ENCODE results near the gene SPATA33. TPM values are rescaled to one million over a fixed set of nuclear protein-coding genes. Genes with fewer than 3 reads are reported as not detected.

SPATA33 gene
- total RNA-seq, 1 experiment from 2014 or later: 19.7 TPM

DNA sequence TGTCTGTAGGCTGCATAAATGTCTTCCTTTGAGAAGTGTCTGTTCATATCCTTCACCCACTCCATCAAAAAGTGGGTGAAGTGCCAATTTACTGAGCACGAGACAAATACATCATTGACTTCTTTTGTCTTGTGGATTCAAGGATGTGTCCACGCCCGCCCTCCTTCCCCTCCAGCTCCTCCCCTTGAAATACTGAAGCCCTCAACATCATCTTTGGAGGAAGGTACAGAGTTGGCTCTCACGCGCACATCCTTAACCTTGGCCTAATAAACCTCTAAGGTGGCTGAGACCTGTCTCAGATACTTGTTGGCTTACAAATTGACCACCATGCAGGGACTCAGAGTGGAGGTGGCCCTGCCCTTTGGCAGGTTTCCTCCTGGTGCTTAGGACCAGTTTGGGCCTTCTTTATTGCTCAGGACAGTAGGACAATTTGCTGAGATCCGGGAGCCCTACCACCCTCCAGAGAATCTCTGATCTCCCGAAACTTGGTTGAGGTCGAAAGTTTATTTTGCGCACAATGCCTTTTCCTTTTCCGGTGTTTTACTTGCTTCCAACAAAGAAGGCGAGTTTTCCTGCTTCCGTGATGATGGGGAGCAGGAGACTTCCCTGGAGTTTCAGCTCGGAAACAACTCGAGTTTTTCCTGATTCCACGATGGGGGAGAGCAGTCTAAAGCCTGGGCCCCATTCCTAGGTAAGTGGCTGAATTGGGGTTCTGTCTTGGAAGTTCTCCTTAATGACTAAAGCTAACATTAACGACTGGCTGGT is 14.7 kb downstream of the SPATA33 start:
- intact Hi-C loops (cut with micrococcal nuclease; ENCODE audit: unreplicated experiment): no loop called here
- Mint-ChIP-seq H3K9me3 (ENCODE audit: unreplicated experiment) (no peaks in the 10 kb centered on the region), H3K27ac (ENCODE audit: unreplicated experiment) (no peak overlapping the region), H3K4me1 (ENCODE audit: low read depth, unreplicated experiment) (no peaks in the 10 kb centered on the region), H3K36me3 (ENCODE audit: insufficient read depth, unreplicated experiment) (peaks cover 10% of the 10 kb centered on the region), H3K4me3 (ENCODE audit: unreplicated experiment) (no peak overlapping the region), H3K27me3 (ENCODE audit: insufficient read depth, unreplicated experiment) (no peaks in the 10 kb centered on the region)
- H3K4me3 ChIP-seq (ENCODE audit: low read depth, low read length): no peak overlapping the region
- TF ChIP-seq, protein P1, sequence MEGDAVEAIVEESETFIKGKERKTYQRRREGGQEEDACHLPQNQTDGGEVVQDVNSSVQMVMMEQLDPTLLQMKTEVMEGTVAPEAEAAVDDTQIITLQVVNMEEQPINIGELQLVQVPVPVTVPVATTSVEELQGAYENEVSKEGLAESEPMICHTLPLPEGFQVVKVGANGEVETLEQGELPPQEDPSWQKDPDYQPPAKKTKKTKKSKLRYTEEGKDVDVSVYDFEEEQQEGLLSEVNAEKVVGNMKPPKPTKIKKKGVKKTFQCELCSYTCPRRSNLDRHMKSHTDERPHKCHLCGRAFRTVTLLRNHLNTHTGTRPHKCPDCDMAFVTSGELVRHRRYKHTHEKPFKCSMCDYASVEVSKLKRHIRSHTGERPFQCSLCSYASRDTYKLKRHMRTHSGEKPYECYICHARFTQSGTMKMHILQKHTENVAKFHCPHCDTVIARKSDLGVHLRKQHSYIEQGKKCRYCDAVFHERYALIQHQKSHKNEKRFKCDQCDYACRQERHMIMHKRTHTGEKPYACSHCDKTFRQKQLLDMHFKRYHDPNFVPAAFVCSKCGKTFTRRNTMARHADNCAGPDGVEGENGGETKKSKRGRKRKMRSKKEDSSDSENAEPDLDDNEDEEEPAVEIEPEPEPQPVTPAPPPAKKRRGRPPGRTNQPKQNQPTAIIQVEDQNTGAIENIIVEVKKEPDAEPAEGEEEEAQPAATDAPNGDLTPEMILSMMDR (IDR thresholded peaks at IDR 0.05; ENCODE audit: insufficient read depth in 1 of 2, low read depth in 1 of 2, low read length in 1 of 2, severe bottlenecking in 1 of 2, unreplicated experiment in 1 of 2): no peak
- no peak for DNase-seq
- ChIA-PET POLR2A (no interaction called here), CTCF (no interaction called here)
- no TSS peak for BruUV-seq (replicated peaks)
- H3K36me3 ChIP-seq (ENCODE audit: control insufficient read depth, insufficient read depth, low read length): no peaks in the 10 kb centered on the region
- no peaks in the 10 kb centered on the region for H3K27me3 ChIP-seq (replicated peaks; ENCODE audit: control insufficient read depth, insufficient read depth, low read length)
- no peaks in the 10 kb centered on the region for H3K4me1 ChIP-seq
- H3K9me3 ChIP-seq: peaks cover 15% of the 10 kb centered on the region

DNA sequence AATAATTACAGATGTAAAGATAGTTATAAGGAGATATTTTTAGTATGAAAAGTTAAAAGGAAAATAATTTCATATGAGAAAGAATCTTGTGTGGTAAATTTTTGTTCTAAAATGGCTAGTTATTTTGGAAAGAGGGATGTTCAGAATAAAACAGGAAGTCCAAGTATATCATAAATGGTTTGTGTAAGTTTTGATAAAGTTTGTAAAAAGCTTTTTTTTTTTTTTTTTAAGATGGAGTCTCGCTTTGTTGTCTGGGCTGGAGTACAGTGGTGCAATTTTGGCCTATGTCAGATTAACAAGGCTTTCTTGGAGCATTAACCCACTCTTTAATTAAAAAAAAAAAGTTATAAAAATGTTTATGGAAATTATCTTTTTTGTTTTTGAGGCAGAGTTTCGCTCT is 20.6 kb downstream of the SPATA33 start:
- Histone ChIP-seq H3K9me3 (peaks cover 34% of the 10 kb centered on the region), H3K4me1 (no peaks in the 10 kb centered on the region), H3K36me3 (ENCODE audit: control insufficient read depth, insufficient read depth, low read length) (no peaks in the 10 kb centered on the region), H3K4me3 (ENCODE audit: low read depth, low read length) (no peak overlapping the region), H3K27me3 (replicated peaks; ENCODE audit: control insufficient read depth, insufficient read depth, low read length) (no peaks in the 10 kb centered on the region)
- Mint-ChIP-seq H3K36me3 (ENCODE audit: insufficient read depth, unreplicated experiment) (peaks cover 4% of the 10 kb centered on the region), H3K4me3 (ENCODE audit: unreplicated experiment) (no peak overlapping the region), H3K27ac (ENCODE audit: unreplicated experiment) (no peak overlapping the region), H3K27me3 (ENCODE audit: insufficient read depth, unreplicated experiment) (no peaks in the 10 kb centered on the region), H3K4me1 (ENCODE audit: low read depth, unreplicated experiment) (no peaks in the 10 kb centered on the region), H3K9me3 (ENCODE audit: unreplicated experiment) (peaks cover 11% of the 10 kb centered on the region)
- intact Hi-C loops (cut with micrococcal nuclease; ENCODE audit: unreplicated experiment): no loop called here
- ChIA-PET POLR2A (no interaction called here), CTCF (no interaction called here)
- DNase-seq: no peak
- TF ChIP-seq, protein P1 (IDR thresholded peaks at IDR 0.05; ENCODE audit: insufficient read depth in 1 of 2, low read depth in 1 of 2, low read length in 1 of 2, severe bottlenecking in 1 of 2, unreplicated experiment in 1 of 2): no peak
- no TSS peak for BruUV-seq (replicated peaks)

DNA sequence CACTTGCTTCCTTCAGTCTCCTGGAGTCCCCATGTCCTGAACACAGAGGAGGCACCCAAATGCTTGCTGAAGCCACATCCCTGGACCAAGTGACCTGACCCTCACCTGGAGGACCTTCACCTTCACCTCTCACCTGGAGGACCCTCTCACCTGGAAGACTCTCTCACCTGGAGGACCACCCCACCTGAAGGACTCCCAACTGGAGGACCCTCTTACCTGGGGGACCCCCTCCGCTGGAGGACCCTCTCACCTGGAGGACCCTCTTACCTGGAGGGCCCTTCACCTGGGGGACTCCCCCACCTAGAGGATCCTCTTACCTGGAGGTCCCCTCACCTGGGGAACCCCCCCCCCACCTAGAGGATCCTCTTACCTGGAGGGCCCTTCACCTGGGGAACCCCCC is 28.3 kb downstream of the SPATA33 start:
- H3K4me3 Mint-ChIP-seq (ENCODE audit: unreplicated experiment): peak overlapping the region; percentile 71
- Histone ChIP-seq H3K4me3 (ENCODE audit: low read depth, low read length) (no peak overlapping the region), H3K9me3 (peaks cover 9% of the 10 kb centered on the region; the same call in 1 of the 2 replicates), H3K4me1 (peaks cover 10% of the 10 kb centered on the region), H3K27me3 (replicated peaks; ENCODE audit: control insufficient read depth, insufficient read depth, low read length) (no peaks in the 10 kb centered on the region), H3K36me3 (ENCODE audit: control insufficient read depth, insufficient read depth, low read length) (peaks cover 5% of the 10 kb centered on the region; the same call in 1 of the 2 replicates)
- H3K27ac Mint-ChIP-seq (ENCODE audit: unreplicated experiment): peak overlapping the region; percentile 77
- no peaks in the 10 kb centered on the region for H3K27me3 Mint-ChIP-seq (ENCODE audit: insufficient read depth, unreplicated experiment)
- H3K36me3 Mint-ChIP-seq (ENCODE audit: insufficient read depth, unreplicated experiment): peaks cover 58% of the 10 kb centered on the region
- TF ChIP-seq, protein P1 (IDR thresholded peaks at IDR 0.05; ENCODE audit: insufficient read depth in 1 of 2, low read depth in 1 of 2, low read length in 1 of 2, severe bottlenecking in 1 of 2, unreplicated experiment in 1 of 2): no peak
- CTCF ChIA-PET: interaction anchor here (1.4 to 1.9 kb wide), 2 partner anchors 15 to 86 kb away, joined by 4 to 11 read pairs; partner anchors contain the start of gene SPATA2L
- intact Hi-C loops (cut with micrococcal nuclease; ENCODE audit: unreplicated experiment): loop anchor here (2.0 kb wide), 1 partner anchor 27 kb away; no protein-coding TSS in a partner anchor
- BruUV-seq (replicated peaks): no TSS peak
- POLR2A ChIA-PET: interaction anchor here (0.5 to 1.5 kb wide), 5 partner anchors 14 to 125 kb away, joined by 3 to 14 read pairs (median 5); partner anchors contain the start of genes CHMP1A, SPATA33 and VPS9D1
- DNase-seq: no peak
- H3K4me1 Mint-ChIP-seq (ENCODE audit: low read depth, unreplicated experiment): peaks cover 6% of the 10 kb centered on the region
- peaks cover 21% of the 10 kb centered on the region for H3K9me3 Mint-ChIP-seq (ENCODE audit: unreplicated experiment)
